Activated T-cell treated with anti-CD3 and anti-CD28 coated beads for 4 hours (primary cell): ENCODE data around the gene KIF26B.

Experiments used
- DNase-seq: peaks from one replicate; pipeline ENCODE4 v3.0.0-alpha.2; 2020

The KIF26B gene

GRCh38 chr1:245437369-245438062 lies 282.7 kb downstream of the KIF26B start:
- no peak for DNase-seq

- DNase-seq: no peak
Observed at GRCh38 chr1:245440922-245441321, 286.1 kb downstream of the KIF26B start.

GRCh38 chr1:245441689-245442088 lies 286.9 kb downstream of the KIF26B start:
- DNase-seq: no peak

- DNase-seq: no peak
Observed at GRCh38 chr1:245444147-245444828, 289.5 kb downstream of the KIF26B start.

GRCh38 chr1:245444945-245445344 lies 290.2 kb downstream of the KIF26B start:
- no peak for DNase-seq

GRCh38 chr1:245448531-245448930 lies 293.7 kb downstream of the KIF26B start:
- no peak for DNase-seq

GRCh38 chr1:245448975-245449431 lies 294.2 kb downstream of the KIF26B start:
- DNase-seq: no peak

GRCh38 chr1:245453541-245453940 lies 298.8 kb downstream of the KIF26B start:
- no peak for DNase-seq

GRCh38 chr1:245454051-245454450 lies 299.3 kb downstream of the KIF26B start:
- DNase-seq: no peak

GRCh38 chr1:245457562-245457961 lies 302.8 kb downstream of the KIF26B start:
- no peak for DNase-seq

- no peak for DNase-seq
Observed at GRCh38 chr1:245458234-245458633, 303.4 kb downstream of the KIF26B start.

GRCh38 chr1:245458761-245459174 lies 304.0 kb downstream of the KIF26B start:
- no peak for DNase-seq

GRCh38 chr1:245459621-245460020 lies 304.8 kb downstream of the KIF26B start:
- DNase-seq: no peak

GRCh38 chr1:245461681-245462080 lies 306.9 kb downstream of the KIF26B start:
- DNase-seq: no peak

- DNase-seq: no peak
Observed at GRCh38 chr1:245462161-245462560, 307.4 kb downstream of the KIF26B start.

- DNase-seq: no peak
Observed at GRCh38 chr1:245463392-245464165, 308.8 kb downstream of the KIF26B start.

- DNase-seq: no peak
Observed at GRCh38 chr1:245464290-245464689, 309.5 kb downstream of the KIF26B start.

- no peak for DNase-seq
Observed at GRCh38 chr1:245465666-245466065, 310.9 kb downstream of the KIF26B start.

- no peak for DNase-seq
Observed at GRCh38 chr1:245466261-245466660, 311.5 kb downstream of the KIF26B start.

- DNase-seq: no peak
Observed at GRCh38 chr1:245467804-245468203, 313.0 kb downstream of the KIF26B start.

GRCh38 chr1:245469006-245469405 lies 314.2 kb downstream of the KIF26B start:
- DNase-seq: no peak

GRCh38 chr1:245469734-245470133 lies 314.9 kb downstream of the KIF26B start:
- no peak for DNase-seq

- DNase-seq: no peak
Observed at GRCh38 chr1:245475126-245475525, 320.3 kb downstream of the KIF26B start.
